HCEC 1CT (cell line): ENCODE measurements around the gene CIAO1.
"Not testable (repeated sequence)": the region's sequence is repeated elsewhere in the genome, so short reads cannot be mapped to it uniquely, and the experiment has no call there.

Experiments
- DNase-seq: peaks from one replicate; pipeline ENCODE4 v3.0.0-alpha.2; 2017

CIAO1 gene

GRCh38 chr2:96287273-96287856, 21.3 kb downstream of the CIAO1 start:
- DNase-seq = no peak

- DNase-seq = no peak
Measured at GRCh38 chr2:96291751-96292150, 25.7 kb downstream of the CIAO1 start.

- DNase-seq = not testable (repeated sequence)
Measured at GRCh38 chr2:96294271-96294670, 28.2 kb downstream of the CIAO1 start.

GRCh38 chr2:96296925-96297324, 30.9 kb downstream of the CIAO1 start:
- DNase-seq = no peak

GRCh38 chr2:96301865-96302264, 35.8 kb downstream of the CIAO1 start:
- DNase-seq = no peak

- no peak for DNase-seq
Measured at GRCh38 chr2:96304606-96305005, 38.6 kb downstream of the CIAO1 start.

- peak; percentile 86 for DNase-seq
Measured at GRCh38 chr2:96305091-96305978, 39.3 kb downstream of the CIAO1 start, which contains the start of gene SNRNP200. Gene SNRNP200, minus strand, starts transcription at chr2:96305546. Its CDS starts 109 bp downstream, at chr2:96305437.

GRCh38 chr2:96305979-96306308, 39.9 kb downstream of the CIAO1 start:
- no peak for DNase-seq

GRCh38 chr2:96306370-96306769, 40.3 kb downstream of the CIAO1 start:
- DNase-seq = no peak

GRCh38 chr2:96308248-96308647, 42.2 kb downstream of the CIAO1 start:
- no peak for DNase-seq

GRCh38 chr2:96315005-96315399, 49.0 kb downstream of the CIAO1 start:
- DNase-seq = no peak

GRCh38 chr2:96315400-96316071, 49.5 kb downstream of the CIAO1 start:
- DNase-seq = peak; percentile 76

- no peak for DNase-seq
Measured at GRCh38 chr2:96316999-96317398, 51.0 kb downstream of the CIAO1 start.

GRCh38 chr2:96317584-96317997, 51.6 kb downstream of the CIAO1 start:
- DNase-seq = no peak

- no peak for DNase-seq
Measured at GRCh38 chr2:96318723-96319122, 52.7 kb downstream of the CIAO1 start.

- no peak for DNase-seq
Measured at GRCh38 chr2:96319396-96319795, 53.4 kb downstream of the CIAO1 start.

GRCh38 chr2:96320326-96320725, 54.3 kb downstream of the CIAO1 start:
- DNase-seq = no peak

GRCh38 chr2:96320728-96321622, 55.0 kb downstream of the CIAO1 start:
- no peak for DNase-seq
